UCSD-AML1 (cell line): ENCODE data around the gene NANP.
A peak's percentile ranks its signal among the peaks of the same experiment; 100 is the strongest.
"Not testable (repeated sequence)": the region's sequence is repeated elsewhere in the genome, so short reads cannot be mapped to it uniquely, and the experiment has no call there.

Source experiments
- DNase-seq: peaks from one replicate; lab custom pipeline; 2025; ENCODE audit not compliant: unreplicated experiment; lab: John Stamatoyannopoulos, UW

The NANP gene, protein sequence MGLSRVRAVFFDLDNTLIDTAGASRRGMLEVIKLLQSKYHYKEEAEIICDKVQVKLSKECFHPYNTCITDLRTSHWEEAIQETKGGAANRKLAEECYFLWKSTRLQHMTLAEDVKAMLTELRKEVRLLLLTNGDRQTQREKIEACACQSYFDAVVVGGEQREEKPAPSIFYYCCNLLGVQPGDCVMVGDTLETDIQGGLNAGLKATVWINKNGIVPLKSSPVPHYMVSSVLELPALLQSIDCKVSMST

DNA sequence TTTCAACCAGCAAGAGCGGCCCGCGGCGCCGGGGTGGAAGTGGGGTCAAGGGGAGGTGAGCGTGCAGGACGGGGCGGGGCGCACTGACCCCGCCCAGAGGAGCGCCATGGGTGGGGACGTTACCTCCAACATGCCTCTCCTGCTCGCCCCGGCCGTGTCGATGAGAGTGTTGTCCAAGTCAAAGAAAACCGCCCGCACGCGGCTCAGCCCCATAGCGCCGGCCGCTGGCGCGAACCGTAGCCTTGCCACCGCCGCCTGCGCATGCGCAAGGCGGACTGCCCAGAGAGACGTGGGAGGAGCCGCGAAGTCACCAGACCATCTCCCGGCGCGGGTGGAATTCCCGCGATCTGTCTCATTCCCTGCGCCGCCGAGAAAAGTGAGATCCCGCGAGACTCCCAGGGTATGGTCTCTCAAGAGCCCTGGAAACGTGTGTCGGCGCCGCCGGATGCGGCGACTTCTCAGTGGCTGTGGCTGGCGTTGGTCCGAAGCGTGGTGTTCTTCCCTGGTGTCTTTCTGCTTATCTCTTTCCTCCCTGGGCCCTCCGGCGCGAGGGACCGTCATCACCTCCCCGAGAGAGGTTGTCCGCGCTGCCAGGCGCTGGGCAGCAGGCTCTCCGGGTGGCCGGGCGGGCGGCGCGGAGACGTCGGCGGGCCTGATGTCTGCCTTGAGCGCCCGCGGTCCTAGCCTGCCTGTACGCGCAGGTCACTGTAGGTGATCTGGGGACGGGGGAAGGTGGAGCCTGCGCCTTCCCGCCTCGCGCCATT lies at the start of gene NANP:
Gene NANP (minus strand): TSS at position 279 of the 764 bp plus-strand sequence. CDS start 66 bp downstream, at position 213.
- DNase-seq, result peak; percentile 98

DNA sequence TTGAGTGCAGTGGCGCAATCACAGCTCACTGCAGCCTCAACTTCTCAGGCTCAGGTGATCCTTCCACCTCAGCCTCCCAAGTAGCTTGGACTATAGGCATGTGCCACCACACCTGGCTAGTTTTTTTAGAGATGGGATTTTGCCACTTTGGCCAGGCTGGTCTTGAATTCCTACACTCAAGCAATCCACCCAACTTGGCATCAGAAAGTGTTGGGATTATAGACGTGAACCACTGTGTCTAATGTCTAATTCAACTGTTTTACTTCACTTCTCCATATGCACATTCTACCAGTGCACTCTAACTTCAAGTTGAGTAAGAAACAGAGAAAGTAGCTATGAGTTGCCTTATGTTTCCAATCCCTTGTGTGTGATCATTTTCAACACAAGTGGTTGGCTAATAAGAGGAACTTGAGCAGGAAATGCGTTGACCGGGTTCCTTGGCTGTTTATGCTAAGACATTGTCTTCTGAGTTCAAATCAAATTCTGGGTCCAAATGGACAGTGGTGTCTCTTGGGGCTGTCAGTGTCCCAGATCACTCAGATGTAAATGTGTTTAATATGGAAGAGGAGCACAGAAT lies 48.9 kb upstream of the NANP start:
- no peak for DNase-seq

DNA sequence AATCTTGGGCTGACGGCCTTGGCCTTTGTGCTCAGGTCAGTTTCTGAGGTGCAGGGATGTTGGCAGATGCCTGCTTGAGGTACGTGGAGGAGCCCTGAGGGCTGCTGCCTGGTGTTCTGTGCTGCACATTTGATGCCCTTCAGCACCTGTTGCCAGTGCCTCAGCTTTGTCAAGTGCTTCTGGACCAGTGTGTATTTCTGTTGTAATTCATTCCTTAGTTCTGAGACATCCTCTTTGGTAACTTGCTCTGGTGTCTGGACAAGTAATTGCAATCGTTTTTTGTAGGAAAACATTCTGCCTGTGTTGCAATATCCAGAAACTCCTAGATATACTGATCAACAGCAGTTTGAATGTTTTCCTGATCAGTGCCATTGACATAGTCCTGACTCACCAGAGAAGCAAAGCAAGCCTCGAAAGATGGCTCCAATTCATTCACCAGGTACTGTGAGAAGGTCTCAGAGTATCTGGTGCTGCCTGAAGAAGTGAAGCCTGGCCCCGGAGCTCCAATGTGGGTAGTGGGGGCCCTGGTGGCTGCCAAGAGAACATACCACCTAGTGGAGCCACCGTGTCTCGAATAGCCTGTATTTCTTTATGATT lies 46.1 kb upstream of the NANP start:
- DNase-seq, result no peak

DNA sequence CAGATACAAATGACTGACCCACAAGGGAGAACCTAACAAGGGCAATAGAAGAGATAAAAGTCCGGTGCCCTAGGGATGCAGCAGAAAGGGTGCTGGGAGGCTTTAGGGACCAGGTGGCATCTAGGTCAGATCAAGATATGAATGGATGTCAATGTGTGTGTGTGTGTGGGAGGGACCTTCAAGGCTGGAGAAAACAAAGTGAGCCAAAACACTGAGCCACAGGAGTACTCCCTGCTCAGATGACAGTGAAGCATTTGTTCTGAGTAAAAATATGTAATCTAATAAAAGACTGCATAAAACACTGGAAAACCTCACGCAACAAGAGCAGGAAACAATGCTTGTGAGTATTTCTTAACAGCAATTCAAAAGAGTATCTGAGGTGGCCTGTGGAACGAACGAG lies 44.6 kb upstream of the NANP start:
- DNase-seq, result no peak

- no peak for DNase-seq
These were observed 36.2 kb upstream of the NANP start for GRCh38 chr20:25659999-25660398.

DNA sequence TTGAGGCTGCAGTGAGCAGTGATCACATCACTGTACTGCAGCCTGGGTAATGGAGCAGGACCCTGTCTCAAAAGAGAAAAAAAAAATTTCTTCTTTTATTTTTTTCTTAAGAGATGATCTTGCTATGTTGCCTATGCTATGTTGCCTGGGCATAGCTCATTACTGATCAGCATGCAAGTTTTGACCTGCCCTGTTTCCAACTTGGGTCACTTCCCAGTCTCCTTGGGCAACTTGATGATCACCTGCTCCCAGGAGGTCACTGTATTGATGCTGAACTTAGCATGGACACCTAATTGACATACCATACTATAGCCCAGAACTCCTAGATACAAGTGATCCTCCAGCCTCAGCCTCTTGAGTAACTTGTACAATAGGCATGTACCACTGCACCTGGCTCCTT lies 30.7 kb upstream of the NANP start:
- no peak for DNase-seq

GRCh38 chr20:25652866-25653265 lies 29.1 kb upstream of the NANP start:
- not testable (repeated sequence) for DNase-seq

- no peak for DNase-seq
These were observed 21.0 kb upstream of the NANP start for GRCh38 chr20:25644814-25645213.

DNA sequence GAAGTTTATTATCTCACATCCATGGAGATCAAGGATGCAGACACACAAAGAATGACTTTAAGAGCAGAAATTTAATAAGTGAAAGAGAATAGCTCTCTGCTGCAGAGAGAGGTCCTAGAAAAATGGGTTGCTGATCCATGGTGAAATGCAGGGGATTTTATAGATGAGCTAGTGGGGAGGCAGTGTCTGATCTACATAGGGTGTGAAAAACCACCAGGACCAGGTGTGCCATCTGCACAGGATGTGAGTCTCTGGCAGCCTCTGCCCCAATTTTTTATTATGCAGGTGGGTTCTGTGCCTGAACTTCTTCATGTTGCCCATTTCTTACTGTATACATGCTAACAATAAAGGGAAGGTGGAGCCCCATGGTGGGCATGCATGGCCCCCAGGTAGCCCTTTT lies 19.9 kb upstream of the NANP start:
- no peak for DNase-seq

DNA sequence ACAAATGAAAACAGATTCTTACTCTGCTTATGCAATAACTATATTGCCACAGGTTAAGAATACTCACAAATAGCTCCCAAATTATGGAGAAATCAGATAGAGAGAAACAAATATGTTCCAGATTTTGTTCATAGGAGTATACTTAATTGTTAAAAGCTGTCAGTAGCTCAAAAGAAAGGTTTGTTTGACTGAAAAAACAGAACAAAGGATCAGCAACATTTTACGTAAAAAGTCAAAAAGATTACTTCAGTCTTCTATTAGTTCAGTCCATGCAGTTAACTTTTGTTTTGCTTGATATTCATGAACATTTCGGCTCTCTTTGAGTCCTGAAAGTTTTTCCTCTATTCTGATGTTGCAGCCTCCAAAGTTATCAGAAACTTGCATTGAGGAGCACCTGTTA lies 13.4 kb upstream of the NANP start:
- no peak for DNase-seq

DNA sequence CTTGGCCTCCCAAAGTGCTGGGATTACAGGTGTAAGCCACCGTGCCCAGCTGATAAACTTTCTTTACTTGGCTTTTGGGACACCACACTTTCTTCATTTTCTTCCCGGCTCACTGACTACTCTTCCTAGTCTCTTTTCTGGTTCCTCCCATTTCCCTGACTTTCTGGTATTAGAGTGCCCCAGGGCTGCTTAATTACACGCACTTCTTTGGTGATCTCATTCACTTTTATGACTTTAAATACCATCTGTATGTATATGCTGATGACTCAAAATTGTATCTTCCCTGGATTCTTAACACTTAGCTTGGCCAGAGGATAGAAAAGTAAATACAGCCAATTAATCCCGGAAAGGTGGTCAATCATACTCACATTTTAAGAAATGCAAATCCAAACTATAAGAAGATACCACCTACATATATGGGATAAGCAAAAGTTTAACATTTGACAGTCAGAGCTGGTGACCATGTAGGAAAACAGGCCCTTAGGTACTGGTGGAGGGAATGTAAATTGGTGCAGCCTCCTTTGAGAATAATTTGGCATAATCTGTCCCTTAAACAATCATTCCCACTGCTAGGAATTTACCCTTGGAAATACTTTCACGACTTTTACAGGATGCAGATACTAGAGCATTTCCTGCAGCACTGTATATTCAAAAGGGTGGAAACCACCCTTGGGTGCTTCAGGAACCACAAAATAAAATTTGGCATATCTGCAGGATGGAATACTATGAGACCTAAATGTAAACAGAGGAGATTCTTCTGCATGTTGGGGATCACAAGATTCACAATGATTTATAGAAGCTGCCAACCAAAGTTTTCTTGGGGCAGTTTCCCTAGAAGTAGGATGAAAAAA lies 9.4 kb upstream of the NANP start:
- no peak for DNase-seq

DNA sequence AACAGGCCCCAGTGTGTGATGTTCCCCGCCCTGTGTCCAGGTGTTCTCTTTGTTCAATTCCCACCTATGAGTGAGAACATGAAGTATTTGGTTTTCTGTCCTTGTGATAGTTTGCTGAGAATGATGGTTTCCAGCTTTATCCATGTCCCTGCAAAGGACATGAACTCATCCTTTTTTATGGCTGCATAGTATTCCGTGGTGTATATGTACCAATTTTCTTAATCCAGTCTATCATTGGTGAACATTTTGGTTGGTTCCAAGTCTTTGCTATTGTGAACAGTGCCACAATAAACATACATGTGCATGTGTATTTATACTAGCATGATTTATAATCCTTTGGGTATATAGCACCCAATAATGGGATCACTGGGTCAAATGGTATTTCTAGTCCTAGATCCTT lies 6.8 kb upstream of the NANP start:
- not testable (repeated sequence) for DNase-seq

- no peak for DNase-seq
These were observed 6.1 kb upstream of the NANP start for GRCh38 chr20:25629816-25630499.

DNA sequence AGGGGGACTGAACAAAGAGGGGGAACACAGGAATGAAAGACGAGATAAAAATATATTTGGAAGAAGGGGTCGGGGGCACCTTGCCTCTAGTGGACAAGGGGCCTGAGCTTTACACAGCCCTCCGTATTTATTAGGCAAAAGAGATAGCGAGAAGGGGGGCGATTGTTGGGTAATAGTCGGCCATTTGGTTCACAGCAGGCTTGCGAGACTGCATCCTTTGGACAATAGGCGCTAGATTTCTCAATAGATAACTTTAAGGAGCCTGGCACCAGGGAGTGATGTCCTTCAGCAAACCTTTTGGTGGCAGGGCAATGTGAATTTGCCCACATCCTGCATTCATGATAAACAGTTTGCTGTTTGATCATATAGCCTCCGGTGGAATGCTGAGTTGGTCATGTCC lies 3.0 kb upstream of the NANP start:
- no peak for DNase-seq

DNA sequence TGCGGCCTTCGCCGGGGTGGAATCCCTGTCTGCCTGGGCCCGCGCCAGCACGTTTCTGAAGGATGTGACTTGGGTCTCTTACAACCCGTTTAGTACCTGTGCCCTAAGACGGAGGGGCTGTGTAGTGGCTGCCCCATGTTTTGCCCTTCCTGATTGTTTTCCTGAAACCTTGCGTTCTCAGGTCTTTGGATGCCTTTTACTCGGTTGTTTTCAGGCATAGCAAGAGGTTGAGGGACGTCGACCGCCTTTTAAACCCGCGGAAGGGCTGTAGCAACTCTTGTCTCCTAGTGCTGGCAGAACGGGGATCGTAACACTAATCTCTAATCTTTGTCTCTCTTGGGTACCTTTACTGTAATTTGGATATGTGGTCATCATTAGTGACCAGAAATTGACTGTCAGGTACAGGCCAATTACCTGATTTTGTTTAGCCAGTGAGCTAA lies 706 bp upstream of the NANP start:
- DNase-seq, result no peak

- DNase-seq, result peak; percentile 68
These were observed 534 bp downstream of the NANP start for GRCh38 chr20:25623225-25623735.

DNA sequence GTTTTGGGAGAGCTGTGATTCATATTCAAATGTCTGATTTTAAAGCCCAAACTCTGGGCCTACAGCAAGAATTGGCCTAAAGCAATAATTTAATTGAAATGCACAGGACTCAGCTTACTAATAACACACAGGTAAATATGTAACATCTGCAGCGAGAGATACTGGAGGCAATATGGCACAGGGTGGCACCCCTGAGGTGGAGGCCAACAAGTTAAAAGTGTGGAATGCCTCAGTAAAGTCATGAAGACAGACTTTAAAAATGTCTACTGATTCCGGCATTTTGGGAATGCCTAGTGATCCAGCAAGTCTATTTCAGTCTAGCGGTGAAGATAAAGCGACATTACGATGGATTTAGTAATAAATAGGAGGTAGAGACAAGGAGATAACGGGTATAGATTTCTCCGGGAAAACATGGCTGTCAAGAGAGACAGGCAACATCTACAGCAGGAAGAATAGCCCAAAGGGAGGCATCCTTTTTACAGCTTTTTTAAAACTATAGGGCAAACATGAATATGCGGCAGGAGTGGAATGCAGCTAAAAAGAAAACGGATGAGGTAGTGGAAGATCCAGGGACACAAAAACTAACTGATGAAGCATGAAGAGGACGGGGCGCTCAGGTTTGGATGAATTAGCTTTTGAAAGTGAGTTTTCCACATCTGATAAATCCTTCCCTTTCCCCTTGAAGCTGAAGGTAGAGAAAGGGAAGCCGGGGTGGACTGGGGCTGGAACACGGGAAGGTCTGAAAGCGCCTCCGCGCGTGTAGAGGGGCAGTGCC lies 1.2 kb downstream of the NANP start:
- DNase-seq, result no peak

DNA sequence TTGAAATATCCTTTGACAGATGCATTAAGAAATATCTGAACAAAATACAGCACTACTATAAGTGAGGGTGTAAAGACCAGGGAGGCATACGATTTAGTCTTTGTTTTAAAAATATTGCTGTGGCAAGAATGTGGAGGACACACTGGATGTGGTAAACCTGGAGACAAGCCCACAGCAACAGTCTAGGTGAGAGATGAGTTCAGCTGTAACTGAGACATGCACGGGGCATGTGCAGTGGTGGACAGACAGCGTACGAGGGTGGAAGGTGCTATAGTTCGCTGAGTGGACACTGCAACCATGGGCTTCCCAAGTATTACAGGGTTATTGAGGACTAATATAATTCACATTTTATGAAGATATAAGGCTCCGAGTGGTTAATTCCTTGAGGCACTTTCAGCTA lies 1.8 kb downstream of the NANP start:
- DNase-seq, result no peak

- DNase-seq, result no peak
These were observed 4.3 kb downstream of the NANP start for GRCh38 chr20:25619514-25619913.
